Peyer's patch (tissue), 4 donors: ENCODE measurements around the gene LHX3.

Experiments
- CTCF ChIP-seq, 6 experiments: fragments of 450-650 bp in 4 of 6; fragments of 200-600 bp in 2 of 6; sonication (generic) in 1 of 6; IDR thresholded peaks; one replicate each; pipeline ENCODE4 v1.5.1; 2017 to 2019; ENCODE audit warnings: antibody characterized with exemption in 6 of 6, mild to moderate bottlenecking in 3 of 6, moderate library complexity in 1 of 6
- POLR2A ChIP-seq, 2 donors: fragments of 450-650 bp; IDR thresholded peaks; one replicate each; pipeline ENCODE4 v1.5.1; 2017; ENCODE audit warnings: antibody characterized with exemption in 2 of 2, mild to moderate bottlenecking in 2 of 2, moderate library complexity in 2 of 2

GRCh38 chr9:136233868-136234267 lies 28.9 kb upstream of the LHX3 start:
- TF ChIP-seq CTCF (IDR thresholded peaks at IDR 0.05) (no peak), POLR2A (IDR thresholded peaks at IDR 0.05) (no peak)
